PFSK-1 (cell line): ENCODE results near the gene RANGAP1.

Experiments used
- FOXP2 ChIP-seq: optimal IDR thresholded peaks from 2 replicates; pipeline ENCODE3; 2011; ENCODE audit warnings: borderline replicate concordance, control low read depth, inconsistent platforms; ENCODE audit not compliant: insufficient read depth; ENCODE audit errors: extremely low read length, extremely low read depth
- POLR2AphosphoS5 ChIP-seq: IDR thresholded peaks from 2 replicates; pipeline ENCODE4 v1.6.1; 2012; ENCODE audit warnings: low read depth, mild to moderate bottlenecking, control low read depth, low read length, moderate library complexity
- REST ChIP-seq, 2 experiments: IDR thresholded peaks; 2 replicates each; pipeline versions ENCODE4 v1.6.1 to v1.8.0; 2011 to 2012; ENCODE audit warnings: low read depth in 2 of 2, low read length in 2 of 2, control low read depth in 1 of 2, inconsistent platforms in 1 of 2, mild to moderate bottlenecking in 1 of 2, moderate library complexity in 1 of 2; ENCODE audit not compliant: insufficient read depth in 1 of 2
- SIN3A ChIP-seq: IDR thresholded peaks from 2 replicates; pipeline ENCODE4 v1.6.1; 2012; ENCODE audit warnings: mild to moderate bottlenecking, low read length, moderate library complexity, borderline replicate concordance; ENCODE audit not compliant: insufficient read depth
- TAF1 ChIP-seq: IDR thresholded peaks from 2 replicates; pipeline ENCODE4 v1.6.1; 2012; ENCODE audit warnings: low read length, control low read depth, borderline replicate concordance; ENCODE audit not compliant: insufficient read depth

- TF ChIP-seq SIN3A (no peak), REST (IDR thresholded peaks at IDR 0.05; ENCODE audit: insufficient read depth in 1 of 2, low read depth in 2 of 2, low read length in 2 of 2) (no peak), POLR2AphosphoS5 (no peak), TAF1 (no peak), FOXP2 (no peak)
These were observed 40.0 kb downstream of the RANGAP1 start for GRCh38 chr22:41245917-41246499.
